HepG2 (cell line): ENCODE results near the gene DEFB129. TPM values are rescaled to one million over a fixed set of nuclear protein-coding genes. Genes with fewer than 3 reads are reported as not detected.
A peak's percentile ranks its signal among the peaks of the same experiment; 100 is the strongest.

ENCODE experiments used
- BCL6 ChIP-seq: IDR thresholded peaks from 2 replicates; pipeline ENCODE4 v1.6.1; 2016; ENCODE audit warnings: missing genetic modification reagents, missing compliant biosample characterization
- E2F1 ChIP-seq: sonication (generic); formaldehyde crosslinking; IDR thresholded peaks from 2 replicates; pipeline ENCODE4 v1.5.0; 2020; ENCODE audit warnings: missing genetic modification reagents
- FOSL2 ChIP-seq: sonication (generic); formaldehyde crosslinking; IDR thresholded peaks from 2 replicates; pipeline ENCODE4 v1.4.0; 2020; ENCODE audit warnings: missing genetic modification reagents
- HNRNPK ChIP-seq: fragments of 200-400 bp; formaldehyde crosslinking; IDR thresholded peaks from 2 replicates; pipeline ENCODE4 v1.6.1; 2018; ENCODE audit warnings: low read length, low read depth, moderate library complexity, mild to moderate bottlenecking; ENCODE audit not compliant: poor library complexity, severe bottlenecking
- HNRNPUL1 ChIP-seq: fragments of 200-400 bp; formaldehyde crosslinking; IDR thresholded peaks from 2 replicates; pipeline ENCODE4 v1.6.1; 2017; ENCODE audit warnings: low read depth, mild to moderate bottlenecking, low read length, moderate library complexity
- JUND ChIP-seq: sonication (generic); formaldehyde crosslinking; IDR thresholded peaks from 2 replicates; pipeline ENCODE4 v1.8.0; 2022; ENCODE audit warnings: mild to moderate bottlenecking, missing genetic modification reagents
- SP5 ChIP-seq: IDR thresholded peaks from 2 replicates; pipeline ENCODE4 v1.6.1; 2016; ENCODE audit warnings: low read depth, borderline replicate concordance
- TAF1 ChIP-seq: sonication (generic); formaldehyde crosslinking; IDR thresholded peaks from 2 replicates; pipeline ENCODE4 v1.4.0; 2020; ENCODE audit warnings: missing genetic modification reagents
- TBP ChIP-seq: sonication (generic); formaldehyde crosslinking; IDR thresholded peaks from 2 replicates; pipeline ENCODE4 v1.5.0; 2020; ENCODE audit warnings: missing genetic modification reagents
- ZBTB25 ChIP-seq: IDR thresholded peaks from 2 replicates; pipeline ENCODE4 v1.6.1; 2018; ENCODE audit warnings: missing genetic modification reagents
- ZGPAT ChIP-seq: IDR thresholded peaks from 2 replicates; pipeline ENCODE4 v1.6.1; 2016; ENCODE audit warnings: mild to moderate bottlenecking
- ZNF18 ChIP-seq: sonication (generic); formaldehyde crosslinking; IDR thresholded peaks from 2 replicates; pipeline ENCODE4 v1.8.0; 2022; ENCODE audit warnings: mild to moderate bottlenecking, missing genetic modification reagents; ENCODE audit not compliant: insufficient replicate concordance
- ZNF326 ChIP-seq: sonication (generic); formaldehyde crosslinking; IDR thresholded peaks from 2 replicates; pipeline ENCODE4 v1.4.0; 2020; ENCODE audit warnings: missing genetic modification reagents, borderline replicate concordance
- polyA plus RNA-seq, 8 experiments: library from polyadenylated mRNA; depleted of rRNA in 3 of 8; stranded (reverse) in 7 of 8; unstranded in 1 of 8; fragments of >200 nt; fragmentation: Illumina TruSeq in 4 of 8; extraction: Trizol in 4 of 8; gene quantifications; 2 replicates each; pipeline versions ENCODE4 v1.2.1 to v1.2.3, GENCODE V29; 2011 to 2016; ENCODE audit warnings: low read depth in 4 of 8, missing spikeins in 1 of 8, mixed read lengths in 1 of 8; ENCODE audit not compliant: insufficient read depth in 1 of 8
- total RNA-seq, 5 experiments: library from RNA; depleted of rRNA; stranded (reverse); fragments of >200 nt; fragmentation: Illumina TruSeq; extraction: Trizol; gene quantifications; 2 replicates each; pipeline ENCODE4 v1.2.3, GENCODE V29; 2016; ENCODE audit warnings: low read depth in 1 of 5
- TF ChIP-seq, protein P1 (sequence below): sonication (generic); formaldehyde crosslinking; IDR thresholded peaks from 2 replicates; pipeline ENCODE4 v1.4.0; 2020; ENCODE audit warnings: missing genetic modification reagents
- TF ChIP-seq, protein P2 (sequence below): sonication (generic); formaldehyde crosslinking; IDR thresholded peaks from 2 replicates; pipeline ENCODE4 v1.8.0; 2022; ENCODE audit warnings: missing genetic modification reagents, mild to moderate bottlenecking, borderline replicate concordance
- TF ChIP-seq, protein P3 (sequence below): sonication (generic); formaldehyde crosslinking; IDR thresholded peaks from 2 replicates; pipeline ENCODE4 v1.4.0; 2020; ENCODE audit warnings: mild to moderate bottlenecking, missing genetic modification reagents
- TF ChIP-seq, protein P4 (sequence below): sonication (generic); formaldehyde crosslinking; IDR thresholded peaks from 2 replicates; pipeline ENCODE4 v1.4.0; 2020; ENCODE audit warnings: mild to moderate bottlenecking, missing genetic modification reagents
- TF ChIP-seq, protein P5 (sequence below): sonication (generic); formaldehyde crosslinking; IDR thresholded peaks from 2 replicates; pipeline ENCODE4 v1.4.0; 2020; ENCODE audit warnings: mild to moderate bottlenecking, missing genetic modification reagents

DEFB129 gene
- total and polyA plus RNA-seq, 2 of the 13 experiments (the other 11 are each of a cell fraction or from before 2014, with no cell fraction given), result not detected

DNA sequence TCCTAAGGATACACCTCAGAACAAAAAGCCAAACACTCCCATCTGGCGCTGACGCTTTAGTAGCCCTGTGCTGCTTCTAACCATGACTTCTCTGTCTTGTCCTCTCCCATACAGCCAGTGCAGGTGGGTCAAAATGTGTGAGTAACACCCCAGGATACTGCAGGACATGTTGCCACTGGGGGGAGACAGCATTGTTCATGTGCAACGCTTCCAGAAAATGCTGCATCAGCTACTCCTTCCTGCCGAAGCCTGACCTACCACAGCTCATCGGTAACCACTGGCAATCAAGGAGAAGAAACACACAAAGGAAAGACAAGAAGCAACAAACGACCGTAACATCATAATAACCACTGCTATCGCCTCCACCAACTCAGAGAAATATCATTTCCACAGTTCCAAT, 31.9 kb downstream of the DEFB129 start (continued):
- TF ChIP-seq E2F1 (CRISPR knock-in tag), result no peak
- TF ChIP-seq TBP, result 0 out of 2 replicates have a peak, but pooled peaks have one; percentile 26
- TF ChIP-seq, protein P1, sequence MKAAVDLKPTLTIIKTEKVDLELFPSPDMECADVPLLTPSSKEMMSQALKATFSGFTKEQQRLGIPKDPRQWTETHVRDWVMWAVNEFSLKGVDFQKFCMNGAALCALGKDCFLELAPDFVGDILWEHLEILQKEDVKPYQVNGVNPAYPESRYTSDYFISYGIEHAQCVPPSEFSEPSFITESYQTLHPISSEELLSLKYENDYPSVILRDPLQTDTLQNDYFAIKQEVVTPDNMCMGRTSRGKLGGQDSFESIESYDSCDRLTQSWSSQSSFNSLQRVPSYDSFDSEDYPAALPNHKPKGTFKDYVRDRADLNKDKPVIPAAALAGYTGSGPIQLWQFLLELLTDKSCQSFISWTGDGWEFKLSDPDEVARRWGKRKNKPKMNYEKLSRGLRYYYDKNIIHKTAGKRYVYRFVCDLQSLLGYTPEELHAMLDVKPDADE (CRISPR knock-in tag), result no peak
- no peak for TF ChIP-seq ZNF18 (CRISPR knock-in tag)
- TF ChIP-seq SP5, result no peak
- no peak for TF ChIP-seq JUND
- no peak for TF ChIP-seq ZBTB25 (CRISPR knock-in tag)
- TF ChIP-seq ZGPAT (CRISPR knock-in tag), result no peak
- TF ChIP-seq, protein P2, sequence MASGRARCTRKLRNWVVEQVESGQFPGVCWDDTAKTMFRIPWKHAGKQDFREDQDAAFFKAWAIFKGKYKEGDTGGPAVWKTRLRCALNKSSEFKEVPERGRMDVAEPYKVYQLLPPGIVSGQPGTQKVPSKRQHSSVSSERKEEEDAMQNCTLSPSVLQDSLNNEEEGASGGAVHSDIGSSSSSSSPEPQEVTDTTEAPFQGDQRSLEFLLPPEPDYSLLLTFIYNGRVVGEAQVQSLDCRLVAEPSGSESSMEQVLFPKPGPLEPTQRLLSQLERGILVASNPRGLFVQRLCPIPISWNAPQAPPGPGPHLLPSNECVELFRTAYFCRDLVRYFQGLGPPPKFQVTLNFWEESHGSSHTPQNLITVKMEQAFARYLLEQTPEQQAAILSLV (CRISPR knock-in tag), result no peak
- TF ChIP-seq, protein P3, sequence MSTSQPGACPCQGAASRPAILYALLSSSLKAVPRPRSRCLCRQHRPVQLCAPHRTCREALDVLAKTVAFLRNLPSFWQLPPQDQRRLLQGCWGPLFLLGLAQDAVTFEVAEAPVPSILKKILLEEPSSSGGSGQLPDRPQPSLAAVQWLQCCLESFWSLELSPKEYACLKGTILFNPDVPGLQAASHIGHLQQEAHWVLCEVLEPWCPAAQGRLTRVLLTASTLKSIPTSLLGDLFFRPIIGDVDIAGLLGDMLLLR (CRISPR knock-in tag), result no peak
- TF ChIP-seq, protein P4, sequence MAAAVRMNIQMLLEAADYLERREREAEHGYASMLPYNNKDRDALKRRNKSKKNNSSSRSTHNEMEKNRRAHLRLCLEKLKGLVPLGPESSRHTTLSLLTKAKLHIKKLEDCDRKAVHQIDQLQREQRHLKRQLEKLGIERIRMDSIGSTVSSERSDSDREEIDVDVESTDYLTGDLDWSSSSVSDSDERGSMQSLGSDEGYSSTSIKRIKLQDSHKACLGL (CRISPR knock-in tag), result no peak
- TF ChIP-seq FOSL2, result peak; percentile 29; the same call in 1 of the 2 replicates
- no peak for TF ChIP-seq HNRNPK
- 0 out of 2 replicates have a peak, but pooled peaks have one; percentile 17 for TF ChIP-seq BCL6
- TF ChIP-seq TAF1 (CRISPR knock-in tag), result no peak
- no peak for TF ChIP-seq HNRNPUL1
- TF ChIP-seq, protein P5, sequence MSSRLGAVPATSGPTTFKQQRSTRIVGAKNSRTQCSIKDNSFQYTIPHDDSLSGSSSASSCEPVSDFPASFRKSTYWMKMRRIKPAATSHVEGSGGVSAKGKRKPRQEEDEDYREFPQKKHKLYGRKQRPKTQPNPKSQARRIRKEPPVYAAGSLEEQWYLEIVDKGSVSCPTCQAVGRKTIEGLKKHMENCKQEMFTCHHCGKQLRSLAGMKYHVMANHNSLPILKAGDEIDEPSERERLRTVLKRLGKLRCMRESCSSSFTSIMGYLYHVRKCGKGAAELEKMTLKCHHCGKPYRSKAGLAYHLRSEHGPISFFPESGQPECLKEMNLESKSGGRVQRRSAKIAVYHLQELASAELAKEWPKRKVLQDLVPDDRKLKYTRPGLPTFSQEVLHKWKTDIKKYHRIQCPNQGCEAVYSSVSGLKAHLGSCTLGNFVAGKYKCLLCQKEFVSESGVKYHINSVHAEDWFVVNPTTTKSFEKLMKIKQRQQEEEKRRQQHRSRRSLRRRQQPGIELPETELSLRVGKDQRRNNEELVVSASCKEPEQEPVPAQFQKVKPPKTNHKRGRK (CRISPR knock-in tag), result no peak
- no peak for TF ChIP-seq ZNF326
